Liver (tissue), 9 donors: Measurements from ENCODE around the gene MYO7A. TPM values are rescaled to one million over a fixed set of nuclear protein-coding genes. Genes with fewer than 3 reads are reported as not detected.

Experiments
- DNase-seq: peaks from one replicate; pipeline ENCODE4 v3.0.0-alpha.2; 2017; ENCODE audit warnings: low spot score
- H3K27ac ChIP-seq, 2 donors: one replicate each; pipeline ENCODE4 v1.7.0; 2013; ENCODE audit warnings: inconsistent platforms in 2 of 2, low read length in 2 of 2, control low read depth in 1 of 2, low read depth in 1 of 2, mild to moderate bottlenecking in 1 of 2
- H3K27me3 ChIP-seq, 4 donors: one replicate each; pipeline versions ENCODE4 v1.6.1 to v1.7.0; 2013; ENCODE audit warnings: low read length in 3 of 4, inconsistent platforms in 1 of 4, mild to moderate bottlenecking in 1 of 4, moderate library complexity in 1 of 4; ENCODE audit not compliant: control insufficient read depth in 4 of 4, insufficient read depth in 4 of 4
- H3K36me3 ChIP-seq, 4 donors: one replicate each; pipeline versions ENCODE4 v1.6.1 to v1.7.0; 2013; ENCODE audit warnings: low read length in 3 of 4, mild to moderate bottlenecking in 3 of 4, low read depth in 1 of 4, moderate library complexity in 1 of 4; ENCODE audit not compliant: control insufficient read depth in 4 of 4, insufficient read depth in 3 of 4
- H3K4me1 ChIP-seq, 4 donors: one replicate each; pipeline versions ENCODE4 v1.6.1 to v1.7.0; 2013; ENCODE audit warnings: low read length in 3 of 4, mild to moderate bottlenecking in 3 of 4, moderate library complexity in 1 of 4; ENCODE audit not compliant: control insufficient read depth in 4 of 4, insufficient read depth in 4 of 4
- H3K4me3 ChIP-seq, 3 donors: one replicate each; pipeline versions ENCODE4 v1.6.1 to v1.7.0; 2013; ENCODE audit warnings: low read length in 3 of 3, control low read depth in 1 of 3, low read depth in 1 of 3, mild to moderate bottlenecking in 1 of 3
- H3K9ac ChIP-seq, 2 donors: one replicate each; pipeline ENCODE4 v1.7.0; 2013; ENCODE audit warnings: low read length in 2 of 2, mild to moderate bottlenecking in 2 of 2, moderate library complexity in 2 of 2, control low read depth in 1 of 2, low read depth in 1 of 2
- H3K9me3 ChIP-seq, 4 donors: one replicate each; pipeline versions ENCODE4 v1.6.1 to v1.7.0; 2013; ENCODE audit warnings: low read length in 3 of 4; ENCODE audit not compliant: control insufficient read depth in 4 of 4
- ATF3 ChIP-seq: IDR thresholded peaks from 2 replicates; pipeline ENCODE4 v1.6.1; 2016; ENCODE audit warnings: antibody characterized with exemption
- CTCF ChIP-seq: fragments of 150-350 bp; IDR thresholded peaks from 2 replicates; pipeline ENCODE4 v1.5.1; 2017; ENCODE audit warnings: improper control_type of control experiment, low read depth, low read length; ENCODE audit not compliant: missing input control
- EGR1 ChIP-seq, 2 donors: IDR thresholded peaks; 2 replicates each; pipeline ENCODE4 v1.6.1; 2016 to 2018; ENCODE audit warnings: antibody characterized with exemption in 2 of 2, low read depth in 2 of 2
- FOXA1 ChIP-seq: IDR thresholded peaks from 2 replicates; pipeline ENCODE4 v1.6.1; 2016; ENCODE audit warnings: antibody characterized with exemption
- FOXA2 ChIP-seq: IDR thresholded peaks from 2 replicates; pipeline ENCODE4 v1.6.1; 2016; ENCODE audit warnings: antibody characterized with exemption
- GABPA ChIP-seq, 2 donors: IDR thresholded peaks in 1 of 2; conservative IDR thresholded peaks in 1 of 2; 2 replicates each; pipeline ENCODE4 v1.6.1; 2016; ENCODE audit warnings: antibody characterized with exemption in 2 of 2, mild to moderate bottlenecking in 1 of 2, moderate library complexity in 1 of 2
- HNF4A ChIP-seq, 2 donors: conservative IDR thresholded peaks; 2 replicates each; pipeline ENCODE4 v1.6.1; 2016; ENCODE audit warnings: antibody characterized with exemption in 2 of 2, mild to moderate bottlenecking in 2 of 2
- HNF4G ChIP-seq: IDR thresholded peaks from 2 replicates; pipeline ENCODE4 v1.6.1; 2016; ENCODE audit warnings: antibody characterized with exemption
- JUND ChIP-seq, 2 donors: IDR thresholded peaks; 2 replicates each; pipeline ENCODE4 v1.6.1; 2016; ENCODE audit warnings: antibody characterized with exemption in 2 of 2
- MAX ChIP-seq: IDR thresholded peaks from 2 replicates; pipeline ENCODE4 v1.6.1; 2016; ENCODE audit warnings: antibody characterized with exemption
- NR2F2 ChIP-seq: IDR thresholded peaks from 2 replicates; pipeline ENCODE4 v1.6.1; 2016; ENCODE audit warnings: antibody characterized with exemption
- RAD21 ChIP-seq, 2 donors: IDR thresholded peaks; 2 replicates each; pipeline ENCODE4 v1.6.1; 2016; ENCODE audit warnings: antibody characterized with exemption in 2 of 2, mild to moderate bottlenecking in 2 of 2
- REST ChIP-seq: IDR thresholded peaks from 2 replicates; pipeline ENCODE4 v1.6.1; 2016; ENCODE audit warnings: antibody characterized with exemption, mild to moderate bottlenecking
- RXRA ChIP-seq, 2 donors: IDR thresholded peaks; 2 replicates each; pipeline ENCODE4 v1.6.1; 2017 to 2018; ENCODE audit warnings: antibody characterized with exemption in 2 of 2, mild to moderate bottlenecking in 1 of 2
- TAF1 ChIP-seq: conservative IDR thresholded peaks from 2 replicates; pipeline ENCODE4 v1.6.1; 2016; ENCODE audit warnings: antibody characterized with exemption, mild to moderate bottlenecking
- ZBTB33 ChIP-seq: IDR thresholded peaks from 2 replicates; pipeline ENCODE4 v1.6.1; 2016; ENCODE audit warnings: antibody characterized with exemption
- WGBS: extraction: QIAGEN DNeasy Blood & Tissue Kit; methylation state at CpG from one replicate; pipeline ENCODE4 v1.1.7; 2013; 5-methylcytosine and 5-hydroxymethylcytosine counted together
- polyA plus RNA-seq, 2 donors: library from polyadenylated mRNA; stranded (reverse) in 1 of 2; unstranded in 1 of 2; fragments of 200-250 nt in 1 of 2; fragments of >200 nt in 1 of 2; fragmentation: Nextera tagmentation in 1 of 2; extraction: Ambion mirVana in 1 of 2; gene quantifications; one replicate each; pipeline versions ENCODE4 v1.2.1 to v1.2.3, GENCODE V29; 2013 to 2015
- total RNA-seq, 2 donors: library from RNA; depleted of rRNA; stranded (reverse); fragments of >200 nt; gene quantifications; one replicate each; pipeline ENCODE4 v1.2.3, GENCODE V29; 2014
- donor health status: healthy.
- donor health status: healthy.
- donor health status: healthy.
- donor health status: healthy.
- donor health status: healthy.

Gene MYO7A
- total and polyA plus RNA-seq, 4 donors, result 7.3 to 33.6 (median 11.3) TPM

GRCh38 chr11:77155556-77156130, 27.6 kb downstream of the MYO7A start:
- Histone ChIP-seq H3K27me3 (no peaks in the 10 kb centered on the region), H3K36me3 (peaks cover 2 to 23% (median 5%) of the 10 kb centered on the region in 4 donors), H3K4me3 (no peak overlapping the region), H3K27ac (no peak overlapping the region), H3K4me1 (peaks cover 9 to 22% (median 16%) of the 10 kb centered on the region in 4 donors), H3K9ac (no peak overlapping the region), H3K9me3 (no peaks in the 10 kb centered on the region)
- WGBS, result 95% methylated on average over 13 of the region's 13 CpGs
- DNase-seq, result no peak
- no peak for TF ChIP-seq HNF4G
- no peak for TF ChIP-seq REST
- TF ChIP-seq MAX, result no peak
- no peak for TF ChIP-seq JUND (IDR thresholded peaks at IDR 0.05)
- TF ChIP-seq FOXA1, result no peak
- no peak for TF ChIP-seq ATF3
- TF ChIP-seq NR2F2, result no peak
- TF ChIP-seq HNF4A (conservative IDR thresholded peaks at IDR 0.05), result no peak
- no peak for TF ChIP-seq GABPA (IDR thresholded peaks at IDR 0.05 in 1 of 2, conservative IDR thresholded peaks at IDR 0.05 in 1 of 2)

GRCh38 chr11:77156396-77157195, 28.6 kb downstream of the MYO7A start:
- no peaks in the 10 kb centered on the region for H3K9me3 ChIP-seq
- TF ChIP-seq TAF1 (no peak), EGR1 (IDR thresholded peaks at IDR 0.05; ENCODE audit: low read depth in 2 of 2) (no peak), HNF4G (no peak), FOXA1 (no peak), NR2F2 (no peak), ZBTB33 (no peak), ATF3 (no peak), FOXA2 (no peak), RAD21 (IDR thresholded peaks at IDR 0.05) (no peak), GABPA (IDR thresholded peaks at IDR 0.05 in 1 of 2, conservative IDR thresholded peaks at IDR 0.05 in 1 of 2) (no peak), REST (no peak), MAX (no peak), RXRA (IDR thresholded peaks at IDR 0.05) (no peak), CTCF (no peak), HNF4A (conservative IDR thresholded peaks at IDR 0.05) (no peak), JUND (IDR thresholded peaks at IDR 0.05) (no peak)
- H3K9ac ChIP-seq, result no peak overlapping the region
- 96% methylated on average over 26 of the region's 26 CpGs for WGBS
- H3K27me3 ChIP-seq, result no peaks in the 10 kb centered on the region
- DNase-seq, result no peak
- H3K4me1 ChIP-seq, result peaks cover 9 to 22% (median 16%) of the 10 kb centered on the region in 4 donors
- no peak overlapping the region for H3K27ac ChIP-seq
- no peak overlapping the region for H3K4me3 ChIP-seq
- H3K36me3 ChIP-seq, result peaks cover 3 to 32% (median 8%) of the 10 kb centered on the region in 4 donors
